Ishikawa (cell line): ENCODE results near the gene ANP32A.

ENCODE experiments used
- CEBPB ChIP-seq: IDR thresholded peaks from 2 replicates; pipeline ENCODE4 v1.6.1; 2012
- CREB1 ChIP-seq: IDR thresholded peaks from 2 replicates; pipeline ENCODE4 v1.6.1; 2012; ENCODE audit warnings: low read depth
- EP300 ChIP-seq: IDR thresholded peaks from 2 replicates; pipeline ENCODE4 v1.6.1; 2012; ENCODE audit warnings: borderline replicate concordance
- FOXM1 ChIP-seq: IDR thresholded peaks from 2 replicates; pipeline ENCODE4 v1.6.1; 2012; ENCODE audit warnings: low read depth, borderline replicate concordance
- RAD21 ChIP-seq: IDR thresholded peaks from 2 replicates; pipeline ENCODE4 v1.6.1; 2012; ENCODE audit warnings: low read depth
- REST ChIP-seq: IDR thresholded peaks from 2 replicates; pipeline ENCODE4 v1.6.1; 2012; ENCODE audit warnings: low read depth, mild to moderate bottlenecking
- TAF1 ChIP-seq: IDR thresholded peaks from 2 replicates; pipeline ENCODE4 v1.6.1; 2012; ENCODE audit warnings: low read depth, mild to moderate bottlenecking
- TCF12 ChIP-seq: IDR thresholded peaks from 2 replicates; pipeline ENCODE4 v1.6.1; 2012; ENCODE audit warnings: low read depth
- TEAD4 ChIP-seq: IDR thresholded peaks from 2 replicates; pipeline ENCODE4 v1.6.1; 2012
- YY1 ChIP-seq: IDR thresholded peaks from 2 replicates; pipeline ENCODE4 v1.6.1; 2012; ENCODE audit warnings: low read depth
- ZBTB7A ChIP-seq: IDR thresholded peaks from 2 replicates; pipeline ENCODE4 v1.6.1; 2012; ENCODE audit warnings: low read depth
- TF ChIP-seq, protein P1 (sequence below): IDR thresholded peaks from 2 replicates; pipeline ENCODE4 v1.6.1; 2012

DNA sequence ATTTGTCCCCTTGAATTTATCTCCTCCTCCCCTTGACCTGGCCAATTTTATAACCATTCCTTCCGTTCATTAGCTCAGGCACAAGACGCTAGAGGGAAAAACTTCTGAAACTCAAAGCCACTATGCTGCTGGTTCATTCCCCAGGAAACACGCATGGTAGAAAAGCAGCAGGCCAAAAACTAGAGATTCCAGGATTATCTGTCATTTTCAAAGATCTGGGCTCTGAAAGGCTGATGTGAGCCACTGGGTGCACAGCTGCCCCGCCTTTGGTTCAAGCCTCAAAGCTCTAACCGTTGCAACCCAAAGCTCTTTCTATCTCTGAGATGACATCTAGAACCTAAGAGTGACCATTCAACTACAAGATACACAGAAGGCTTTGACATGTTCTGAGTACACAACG lies 6.1 kb downstream of the ANP32A start:
- no peak for TF ChIP-seq FOXM1
- no peak for TF ChIP-seq CEBPB
- no peak for TF ChIP-seq ZBTB7A
- no peak for TF ChIP-seq YY1
- TF ChIP-seq CREB1, result no peak
- TF ChIP-seq TEAD4, result no peak
- TF ChIP-seq TCF12, result no peak
- no peak for TF ChIP-seq TAF1
- TF ChIP-seq RAD21, result no peak
- TF ChIP-seq, protein P1, sequence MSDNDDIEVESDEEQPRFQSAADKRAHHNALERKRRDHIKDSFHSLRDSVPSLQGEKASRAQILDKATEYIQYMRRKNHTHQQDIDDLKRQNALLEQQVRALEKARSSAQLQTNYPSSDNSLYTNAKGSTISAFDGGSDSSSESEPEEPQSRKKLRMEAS, result no peak
- no peak for TF ChIP-seq EP300
- TF ChIP-seq REST, result no peak
